Fibroblast of skin of left biceps (primary cell): ENCODE results near the gene TRAIP.
"Not testable (repeated sequence)": the region's sequence is repeated elsewhere in the genome, so short reads cannot be mapped to it uniquely, and the experiment has no call there.

Source experiments
- DNase-seq, 2 experiments: peaks; one replicate each; pipeline ENCODE4 v3.0.0-alpha.2; 2013; ENCODE audit warnings: low read depth in 2 of 2

TRAIP gene

DNA sequence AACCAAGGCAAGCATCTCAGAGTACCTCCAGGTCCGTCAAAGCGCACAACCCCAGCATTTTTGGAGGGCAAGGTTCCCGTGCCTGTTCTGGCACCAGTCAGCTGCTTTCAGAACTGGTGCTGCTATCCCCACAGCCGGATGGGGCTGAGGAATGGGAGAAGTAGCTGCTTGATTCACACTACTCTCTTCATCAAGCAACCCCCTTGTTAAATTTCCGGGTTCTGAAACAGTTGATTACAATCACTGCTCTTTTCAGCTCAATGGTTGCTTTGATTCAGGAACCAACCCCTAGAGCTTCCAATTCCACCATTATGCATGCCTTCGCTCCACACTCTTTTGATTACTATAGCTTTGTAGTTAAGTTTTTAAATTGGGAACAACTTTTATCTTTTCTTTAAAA lies 30.3 kb downstream of the TRAIP start:
- no peak for DNase-seq

DNA sequence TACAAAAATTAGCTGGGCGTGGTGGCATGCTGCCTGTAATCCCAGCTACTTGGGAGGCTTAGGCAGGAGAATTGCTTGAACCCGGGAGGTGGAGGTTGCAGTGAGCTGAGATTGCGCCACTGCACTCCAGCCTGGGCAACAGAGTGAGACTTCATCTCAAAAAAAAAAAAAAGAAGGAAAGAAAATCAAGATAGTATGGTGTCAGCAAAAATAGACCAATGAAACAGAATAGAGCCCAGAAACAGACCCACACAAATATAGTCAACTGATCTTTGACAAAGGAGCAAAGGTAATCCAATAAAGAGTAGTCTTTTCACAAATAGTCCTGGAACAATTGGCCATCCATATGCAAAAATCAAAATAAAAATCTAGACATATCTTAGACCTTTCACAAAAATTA lies 33.2 kb downstream of the TRAIP start:
- DNase-seq, result not testable (repeated sequence)

DNA sequence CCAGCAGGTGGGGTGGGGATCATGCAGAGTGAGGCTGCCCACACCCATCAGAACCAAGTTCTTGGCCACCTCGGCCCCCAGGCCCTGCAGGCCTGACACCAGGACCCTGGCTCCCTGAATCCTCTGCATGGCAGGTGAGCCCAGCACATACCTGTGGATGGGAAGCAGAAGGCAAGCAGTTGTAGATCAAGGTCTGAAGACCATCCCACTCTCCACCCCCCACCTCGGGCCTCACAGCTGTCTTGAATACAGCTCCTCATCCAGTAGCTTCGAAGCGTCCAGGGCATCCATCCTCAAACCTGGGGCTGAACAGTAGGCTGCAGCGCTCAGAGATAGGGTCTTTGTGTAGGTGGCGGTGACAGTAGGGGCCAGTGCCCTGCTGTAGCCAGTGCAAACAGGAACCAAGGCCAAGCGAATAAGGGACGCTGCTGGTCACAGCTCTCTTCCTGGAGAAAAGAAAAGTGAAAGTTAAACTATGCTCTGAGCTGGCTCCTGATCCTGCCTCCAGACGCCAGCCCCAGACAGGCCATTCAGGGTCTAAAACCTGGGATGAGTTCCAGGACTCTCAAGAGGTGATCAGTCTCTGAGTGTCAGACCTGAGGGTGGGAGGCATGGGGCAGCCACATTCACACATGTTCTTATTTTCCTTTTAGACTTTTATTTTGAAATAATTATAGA lies 42.7 kb downstream of the TRAIP start, which contains the start of gene UBA7:
UBA7 (minus strand) TSS at position 457 of the 678 bp plus-strand sequence; CDS start at position 291, 166 bp downstream.
- peak; percentile 75 for DNase-seq

DNA sequence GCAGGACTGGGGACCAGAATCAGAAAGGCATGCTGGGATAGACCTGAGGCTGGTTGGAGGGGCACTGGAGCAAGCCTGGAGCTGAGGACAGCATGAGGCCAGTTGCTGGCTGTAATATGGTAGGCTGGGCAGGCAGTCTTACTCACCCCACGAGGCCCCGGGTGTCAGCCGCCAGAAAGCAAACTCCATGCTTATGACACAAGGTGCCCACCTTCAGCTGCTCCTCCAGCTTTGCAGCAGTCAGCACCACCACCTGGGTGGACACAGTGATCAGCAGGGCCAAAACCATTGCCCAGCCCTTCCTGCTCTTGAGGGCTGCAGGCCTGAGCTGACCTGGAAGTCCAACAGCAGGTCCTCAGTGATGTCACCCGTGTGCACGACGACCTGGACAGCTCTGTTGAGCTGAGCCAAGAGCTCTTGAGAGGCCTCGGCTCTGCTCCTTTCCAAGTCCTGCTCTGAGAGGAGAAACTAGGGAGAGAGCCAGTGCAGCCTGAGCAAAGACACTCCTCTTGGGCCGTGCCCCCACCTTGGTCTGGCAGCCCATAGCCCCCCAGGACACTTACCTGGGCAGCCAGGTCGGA lies 43.4 kb downstream of the TRAIP start:
- no peak for DNase-seq

DNA sequence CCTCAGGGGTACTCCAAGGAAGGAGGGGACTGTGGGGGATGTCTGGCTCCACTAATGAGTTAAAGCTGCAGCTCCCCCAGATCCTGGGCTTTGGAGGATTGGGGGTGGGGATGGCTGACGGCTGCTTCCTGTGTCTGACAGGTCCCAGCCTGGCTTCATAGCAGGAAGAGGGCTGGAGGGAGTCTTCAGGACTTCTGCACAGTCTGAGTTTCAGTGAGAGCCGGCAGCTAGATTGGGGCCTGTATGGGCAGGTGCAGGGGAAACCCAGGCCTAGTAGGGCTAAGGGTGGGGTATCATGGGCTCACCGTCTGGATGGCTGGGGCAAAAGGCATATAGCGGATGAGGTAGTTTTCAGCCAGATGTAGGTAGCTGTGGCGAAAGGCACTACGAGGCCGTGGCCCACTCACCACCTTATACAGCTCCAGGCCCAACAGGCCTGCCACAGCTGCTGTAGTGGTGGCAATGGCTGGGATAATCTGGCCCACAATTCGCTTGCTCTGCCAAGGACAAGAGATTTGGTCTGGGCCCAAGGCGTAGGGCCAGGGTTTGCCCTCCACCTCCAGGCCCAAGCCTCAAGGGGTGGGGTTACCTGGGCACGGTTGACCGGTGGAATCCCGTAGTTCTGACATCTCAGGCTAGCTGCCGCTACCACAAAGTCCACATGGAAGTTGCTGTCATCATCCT lies 48.8 kb downstream of the TRAIP start:
- DNase-seq, result no peak

DNA sequence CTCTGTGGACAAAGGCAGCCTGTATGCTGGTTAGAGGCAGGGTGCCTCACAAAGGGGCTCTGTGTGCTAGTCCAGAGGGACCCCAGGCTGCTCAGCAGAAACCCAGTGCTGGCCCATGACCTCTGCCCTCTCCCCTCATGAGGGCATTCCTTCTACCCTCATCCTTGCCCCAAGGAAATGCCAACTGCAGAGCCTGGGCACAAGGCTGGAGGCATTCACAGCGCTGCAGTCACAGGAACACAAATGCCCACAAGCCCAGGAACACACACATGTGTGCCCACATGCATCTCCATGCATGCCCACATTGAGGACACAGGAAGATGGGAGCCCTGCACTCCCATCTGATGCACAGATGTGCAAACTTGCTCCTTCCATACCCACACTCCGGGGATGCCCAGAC lies 49.5 kb downstream of the TRAIP start:
- DNase-seq, result no peak

DNA sequence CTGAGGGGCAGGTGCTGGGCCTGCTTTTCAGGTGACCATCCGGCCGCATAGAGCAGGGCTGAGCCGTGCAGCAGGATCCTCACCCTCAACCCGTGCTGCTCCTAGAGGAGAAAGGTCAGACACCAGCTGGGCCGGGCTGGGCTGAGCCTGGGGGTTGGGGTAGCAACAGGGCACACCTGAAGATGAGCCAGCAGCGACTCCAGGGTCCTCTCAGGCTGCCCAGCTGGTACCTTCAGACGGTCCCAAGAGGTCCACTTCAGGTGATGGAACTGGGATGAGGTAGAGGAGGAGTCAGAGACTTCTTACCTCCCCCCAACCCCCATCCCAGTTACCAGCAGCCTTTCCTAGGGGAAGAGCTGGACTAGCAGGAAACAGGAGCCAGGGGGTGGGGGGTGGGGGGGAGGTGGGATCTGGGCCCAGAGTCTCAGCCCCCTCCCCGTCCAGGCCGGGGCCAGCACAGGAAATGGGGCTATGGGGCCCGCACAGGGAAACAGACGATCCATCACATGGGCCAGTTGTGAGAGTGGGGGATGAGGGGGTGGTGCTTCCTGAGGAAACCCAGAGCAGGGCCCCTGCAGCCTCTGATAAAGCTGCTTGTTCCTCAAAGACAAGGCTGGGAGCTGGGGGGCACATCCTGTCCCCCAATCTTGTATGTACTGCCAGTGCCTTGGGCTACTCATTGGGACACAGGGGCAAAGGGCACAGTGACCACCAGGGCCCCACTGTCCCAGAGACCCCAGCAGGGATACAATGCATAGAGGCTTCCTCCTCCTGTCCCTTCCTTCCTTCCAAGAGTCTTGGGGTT lies 50.3 kb downstream of the TRAIP start:
- peak; percentile 74 to 80 for DNase-seq

DNA sequence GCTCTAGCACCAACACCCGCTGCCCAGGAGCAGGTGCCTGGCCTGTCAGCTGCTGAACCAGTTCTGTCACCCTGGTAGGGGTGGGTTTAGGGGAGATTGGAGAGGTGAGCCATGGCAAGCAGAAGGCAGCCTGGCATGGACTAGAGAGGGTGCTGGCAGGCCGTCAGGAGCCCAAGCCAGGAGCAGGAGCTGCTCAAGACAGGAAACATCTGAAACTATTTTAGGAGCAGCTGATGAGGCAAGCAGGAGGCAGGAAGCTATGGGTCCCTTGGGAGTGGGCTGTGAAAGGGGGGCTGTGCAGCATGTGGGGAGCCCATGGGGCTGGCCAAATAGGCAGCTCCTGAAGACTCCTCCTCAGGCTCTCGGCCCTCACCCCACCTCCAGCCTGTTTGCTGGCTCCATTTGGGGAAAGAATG lies 51.0 kb downstream of the TRAIP start:
- peak; percentile 97 to 98 for DNase-seq

DNA sequence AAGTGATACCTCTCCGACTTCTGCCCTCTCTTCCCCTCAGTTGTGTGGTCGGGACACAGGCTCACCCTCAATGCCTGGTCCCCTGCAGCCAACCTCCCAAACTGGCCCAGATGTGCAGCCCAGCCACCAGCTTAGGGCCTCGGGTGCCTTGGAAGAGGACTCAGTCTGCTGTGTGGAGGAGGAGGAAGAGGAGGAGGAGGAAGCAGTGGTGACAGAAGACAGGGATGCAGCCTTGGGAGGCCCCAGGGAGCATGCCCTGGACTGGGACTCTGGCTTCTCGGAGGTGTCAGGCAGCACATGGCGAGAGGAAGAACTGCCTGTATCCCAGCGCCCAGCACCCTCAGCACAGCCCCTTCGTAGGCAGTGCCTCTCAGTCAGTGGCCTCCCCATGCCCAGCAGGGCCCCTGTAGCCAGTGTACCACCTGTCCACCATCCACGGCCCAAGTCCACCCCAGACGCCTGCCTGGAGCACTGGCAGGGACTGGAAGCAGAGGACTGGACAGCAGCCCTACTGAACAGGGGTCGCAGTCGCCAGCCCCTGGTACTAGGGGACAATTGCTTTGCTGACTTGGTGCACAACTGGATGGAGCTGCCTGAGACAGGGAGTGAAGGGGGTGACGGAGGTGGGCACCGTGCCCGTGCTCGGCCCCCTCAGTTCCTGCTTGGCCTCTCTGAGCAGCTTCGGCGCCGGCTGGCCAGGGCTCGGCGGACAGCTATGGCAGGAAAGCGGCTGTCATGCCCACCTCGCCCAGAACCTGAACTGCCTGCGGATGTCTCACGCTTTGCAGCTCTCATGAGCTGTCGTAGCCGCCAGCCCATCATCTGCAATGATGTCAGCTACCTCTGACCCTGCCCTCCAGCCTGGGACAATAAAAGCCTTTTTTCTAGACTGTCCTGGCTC lies 52.0 kb downstream of the TRAIP start:
- DNase-seq, result no peak

DNA sequence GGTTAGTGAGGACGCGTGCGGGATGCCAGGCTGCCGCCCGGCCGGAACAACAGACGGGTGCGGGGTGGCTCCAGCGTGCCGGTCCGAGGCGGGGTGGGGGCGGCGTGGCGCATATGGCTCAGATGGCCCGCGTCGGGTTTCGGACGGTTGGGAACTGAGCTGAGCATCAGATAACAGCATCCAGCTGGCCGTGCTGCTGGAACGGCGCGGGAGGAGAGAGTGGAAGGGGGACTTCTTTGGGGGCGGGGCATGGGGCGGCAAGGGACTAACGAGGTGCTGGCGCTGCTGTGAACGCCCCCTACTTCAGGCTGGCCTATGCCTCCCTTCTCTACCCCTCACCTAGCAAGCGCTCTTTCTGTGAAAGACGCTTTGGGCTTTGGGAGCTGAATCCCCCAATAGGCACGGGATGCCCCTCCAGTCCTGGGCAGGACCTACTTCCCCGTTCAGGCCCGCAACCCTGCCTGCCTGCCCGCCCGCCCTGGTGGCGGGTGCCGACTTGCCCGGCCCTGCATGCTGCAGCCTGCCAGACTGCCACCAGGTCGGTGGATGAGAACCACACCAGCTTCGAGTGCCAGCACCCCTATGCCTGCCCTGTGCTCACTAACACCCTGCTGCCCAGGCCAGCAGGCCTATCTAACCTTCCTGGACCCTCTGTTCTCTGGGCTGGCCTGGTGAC lies 52.8 kb downstream of the TRAIP start:
- DNase-seq, result no peak

DNA sequence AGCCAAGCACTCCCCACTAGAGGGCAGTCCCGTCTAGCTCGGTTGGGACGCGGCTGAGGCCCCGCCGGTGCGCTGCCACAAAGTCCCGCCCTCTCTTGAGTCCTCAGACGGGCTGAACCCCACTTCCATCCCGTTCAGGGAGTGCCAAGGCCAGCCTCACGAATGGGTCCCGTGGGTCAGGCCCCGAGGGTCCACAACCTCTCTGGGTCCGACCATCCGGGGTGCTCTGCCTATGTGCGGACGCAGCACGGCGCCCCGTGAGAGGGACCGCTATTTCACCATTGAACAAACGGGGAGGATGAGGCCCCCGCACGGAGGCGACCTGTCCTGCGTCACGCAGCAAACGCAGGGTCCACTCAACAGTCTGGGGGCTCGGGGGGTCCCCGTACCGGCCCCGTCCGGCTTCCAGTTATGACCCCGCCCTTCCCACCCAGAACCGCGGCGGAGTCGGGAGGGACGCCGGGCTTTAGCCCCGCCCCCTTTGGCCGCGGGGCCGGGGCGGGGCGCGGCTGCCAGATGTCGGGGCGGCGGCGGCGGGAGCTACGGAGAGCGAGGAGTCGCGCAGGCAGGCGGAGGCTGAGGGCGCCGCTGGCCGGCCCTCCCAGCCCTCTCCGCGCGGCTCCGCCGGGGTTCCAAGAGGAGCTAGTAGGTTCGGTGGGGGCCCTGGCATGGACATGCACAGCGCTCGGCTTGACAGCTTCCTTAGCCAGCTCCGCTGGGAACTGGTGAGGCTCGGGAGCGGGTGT lies 53.5 kb downstream of the TRAIP start, which contains the start of gene INKA1:
INKA1 (plus strand) TSS at position 543 of the 746 bp plus-strand sequence; CDS start at position 675, 132 bp downstream.
- DNase-seq, result peak; percentile 59 to 62

DNA sequence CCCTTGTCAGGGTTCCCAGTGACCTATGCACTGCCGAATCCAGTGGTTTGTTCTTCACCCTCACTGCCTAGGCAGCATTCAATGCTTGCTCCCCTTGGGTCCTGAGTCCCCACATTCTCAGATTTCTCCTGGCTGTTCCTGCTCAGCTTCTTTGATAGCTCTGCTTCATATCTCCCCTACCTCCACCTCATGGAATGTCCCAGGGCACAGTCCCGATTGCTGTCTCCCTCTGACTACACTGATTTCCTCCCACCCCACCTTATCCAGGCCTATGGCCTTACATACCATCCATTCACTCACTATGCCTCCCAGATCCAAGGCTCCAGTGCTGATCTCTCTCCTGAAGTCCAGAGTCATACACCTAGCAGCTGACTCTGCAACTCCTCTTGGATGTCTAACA lies 55.2 kb downstream of the TRAIP start:
- DNase-seq, result no peak

DNA sequence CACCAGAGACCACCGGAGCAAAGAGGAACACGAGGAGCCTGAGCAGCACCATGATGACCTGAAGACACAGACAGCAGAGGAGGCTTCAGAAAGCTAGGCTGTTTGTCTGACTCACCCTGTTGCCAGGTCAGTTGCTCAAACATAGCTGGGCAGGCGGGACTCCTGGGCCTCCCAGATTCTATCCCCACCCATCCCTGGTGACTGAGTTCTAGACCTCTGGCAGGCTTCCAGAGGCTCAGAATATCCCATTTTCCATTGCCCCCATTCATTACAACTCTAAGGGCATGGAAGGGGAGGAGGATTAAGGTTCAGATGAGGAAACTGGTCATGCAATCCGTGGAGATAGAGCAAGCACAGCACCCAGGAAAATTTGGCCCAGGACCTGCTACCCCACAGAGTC lies 56.6 kb downstream of the TRAIP start, which contains the start of gene CDHR4:
CDHR4 (minus strand) TSS at position 113 of the 400 bp plus-strand sequence; CDS start at position 52, 61 bp downstream.
- no peak for DNase-seq

DNA sequence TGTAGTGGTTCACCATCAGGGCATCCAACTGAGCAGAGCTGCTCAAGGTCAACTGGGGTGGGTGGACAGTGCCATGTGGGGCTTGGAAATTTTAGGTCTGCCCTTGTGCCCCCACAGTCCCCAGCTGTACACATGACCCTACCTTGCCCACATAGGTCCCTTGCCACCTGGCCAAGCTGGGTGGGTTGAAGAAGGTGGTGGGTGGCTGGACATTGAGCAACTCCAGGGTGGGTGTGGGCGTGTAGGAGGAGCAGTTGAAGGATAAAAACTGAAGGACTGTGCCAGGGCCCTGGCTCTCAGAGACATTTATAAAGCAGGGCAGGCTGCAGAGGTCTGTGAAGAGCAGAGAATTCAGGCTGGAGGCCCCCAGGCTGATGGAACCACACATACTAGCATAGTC lies 57.3 kb downstream of the TRAIP start:
- DNase-seq, result no peak

DNA sequence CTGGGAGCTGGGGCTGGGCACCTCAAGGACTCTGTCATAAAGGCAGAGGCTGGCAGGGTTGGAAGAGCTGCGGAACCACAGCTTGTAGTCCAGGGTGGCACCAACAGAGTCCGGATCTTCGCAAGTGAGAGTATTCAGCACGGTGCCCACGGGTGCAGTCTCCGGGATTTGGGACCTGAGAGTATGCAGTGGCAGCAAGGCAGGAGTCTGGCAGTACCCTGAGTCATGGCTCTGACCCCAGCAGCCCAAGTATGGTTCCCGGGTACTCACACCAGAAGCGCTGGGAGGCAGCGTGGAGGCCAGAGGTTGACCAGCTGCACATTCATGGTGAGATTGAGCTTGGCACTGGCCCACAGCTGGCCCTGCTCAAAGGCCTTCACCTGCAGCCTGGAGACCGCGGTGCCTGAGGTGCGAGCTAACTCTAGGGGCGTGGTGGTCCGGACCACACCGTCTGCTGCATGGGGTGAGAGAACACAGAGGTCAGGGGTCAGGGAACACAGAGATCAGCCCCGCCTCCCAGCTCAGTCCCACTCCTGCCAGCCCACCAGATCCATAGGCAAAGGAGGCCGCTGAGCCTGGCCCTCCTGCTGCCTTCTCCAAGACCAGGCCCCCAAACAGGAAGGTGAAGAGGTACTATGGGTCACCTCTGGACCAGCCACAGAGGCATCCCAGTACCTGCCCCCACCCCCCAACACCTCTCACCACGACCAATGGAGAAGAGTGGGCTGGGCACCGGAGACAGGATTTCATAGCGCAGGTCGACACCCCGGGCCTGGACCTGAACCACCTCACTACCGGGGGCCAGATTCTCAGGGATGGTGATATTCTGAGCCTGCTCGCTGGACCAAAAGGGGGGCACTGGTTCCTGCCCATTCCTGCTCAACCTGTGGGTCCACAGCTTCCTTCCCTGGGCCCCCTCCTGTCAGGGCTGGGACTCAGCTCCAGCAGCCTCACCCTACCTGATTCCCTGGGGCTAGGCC lies 61.1 kb downstream of the TRAIP start:
- no peak for DNase-seq

DNA sequence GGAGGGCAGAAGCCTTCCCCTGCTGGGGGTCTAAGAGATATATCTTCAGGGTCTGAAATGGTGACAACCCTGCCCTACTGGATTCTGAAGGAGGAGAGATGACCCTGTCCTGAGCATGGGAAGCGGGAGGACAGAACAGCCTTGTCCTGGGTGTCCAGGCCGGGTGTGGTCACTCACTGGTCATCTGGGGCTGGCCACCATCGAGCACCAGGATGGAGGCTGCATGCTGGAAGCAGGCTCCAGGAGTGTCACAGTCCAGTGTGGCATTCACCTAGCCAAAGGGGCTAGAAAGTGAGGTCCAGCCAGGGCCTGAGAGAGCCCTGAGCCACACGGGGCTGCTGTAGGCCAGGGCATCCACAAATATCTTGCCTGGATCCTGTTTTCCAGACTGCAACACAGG lies 61.9 kb downstream of the TRAIP start:
- no peak for DNase-seq

DNA sequence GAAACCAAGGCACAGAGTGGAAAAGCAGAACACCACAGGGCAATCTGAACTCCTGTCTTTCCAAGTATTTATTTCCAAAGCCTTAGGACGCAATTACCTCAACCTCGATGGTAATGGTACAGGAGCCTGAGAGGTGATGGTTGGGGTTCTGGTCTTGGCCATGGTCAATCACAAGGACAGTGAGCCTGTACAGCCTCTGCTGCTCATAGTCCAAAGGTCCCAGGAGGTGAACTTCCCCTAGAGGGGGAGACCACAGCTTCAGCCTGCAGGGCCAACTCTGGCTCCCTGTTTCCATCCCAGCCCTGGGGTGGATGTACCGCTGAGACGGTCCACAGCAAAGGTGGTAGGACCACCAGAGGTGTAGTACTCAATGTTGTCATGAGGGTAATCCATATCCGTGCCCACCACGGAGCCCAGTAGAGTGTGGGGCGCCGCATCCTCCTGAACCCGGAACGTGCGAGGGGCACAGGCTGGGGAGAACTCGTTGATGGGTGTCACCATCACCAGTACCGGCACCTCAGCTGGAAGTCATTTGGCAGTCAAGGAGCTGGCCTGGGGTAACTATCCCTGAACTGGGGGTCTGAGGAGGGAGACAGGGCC lies 62.8 kb downstream of the TRAIP start:
- no peak for DNase-seq
